Transverse colon (tissue), 4 donors: Measurements from ENCODE around the gene ARHGAP33.

Source experiments
- CTCF ChIP-seq, 5 experiments: fragments of 200-600 bp in 3 of 5; fragments of 450-650 bp in 2 of 5; sonication (generic) in 3 of 5; IDR thresholded peaks; 1 replicate in 2 of 5; 2 replicates in 3 of 5; pipeline ENCODE4 v1.5.1; 2016 to 2017; ENCODE audit warnings: antibody characterized with exemption in 5 of 5, inconsistent platforms in 3 of 5, mild to moderate bottlenecking in 2 of 5, moderate library complexity in 1 of 5
- EP300 ChIP-seq: sonication (generic); formaldehyde crosslinking; IDR thresholded peaks from one replicate; pipeline ENCODE4 v1.6.1; 2017; ENCODE audit warnings: antibody characterized with exemption, low read depth
- POLR2A ChIP-seq: fragments of 450-650 bp; IDR thresholded peaks from one replicate; pipeline ENCODE4 v1.6.1; 2016; ENCODE audit warnings: antibody characterized with exemption, mild to moderate bottlenecking, moderate library complexity
- POLR2AphosphoS5 ChIP-seq, 3 donors: sonication (generic); formaldehyde crosslinking; IDR thresholded peaks; one replicate each; pipeline ENCODE4 v1.6.1; 2016; ENCODE audit warnings: antibody characterized with exemption in 3 of 3

DNA sequence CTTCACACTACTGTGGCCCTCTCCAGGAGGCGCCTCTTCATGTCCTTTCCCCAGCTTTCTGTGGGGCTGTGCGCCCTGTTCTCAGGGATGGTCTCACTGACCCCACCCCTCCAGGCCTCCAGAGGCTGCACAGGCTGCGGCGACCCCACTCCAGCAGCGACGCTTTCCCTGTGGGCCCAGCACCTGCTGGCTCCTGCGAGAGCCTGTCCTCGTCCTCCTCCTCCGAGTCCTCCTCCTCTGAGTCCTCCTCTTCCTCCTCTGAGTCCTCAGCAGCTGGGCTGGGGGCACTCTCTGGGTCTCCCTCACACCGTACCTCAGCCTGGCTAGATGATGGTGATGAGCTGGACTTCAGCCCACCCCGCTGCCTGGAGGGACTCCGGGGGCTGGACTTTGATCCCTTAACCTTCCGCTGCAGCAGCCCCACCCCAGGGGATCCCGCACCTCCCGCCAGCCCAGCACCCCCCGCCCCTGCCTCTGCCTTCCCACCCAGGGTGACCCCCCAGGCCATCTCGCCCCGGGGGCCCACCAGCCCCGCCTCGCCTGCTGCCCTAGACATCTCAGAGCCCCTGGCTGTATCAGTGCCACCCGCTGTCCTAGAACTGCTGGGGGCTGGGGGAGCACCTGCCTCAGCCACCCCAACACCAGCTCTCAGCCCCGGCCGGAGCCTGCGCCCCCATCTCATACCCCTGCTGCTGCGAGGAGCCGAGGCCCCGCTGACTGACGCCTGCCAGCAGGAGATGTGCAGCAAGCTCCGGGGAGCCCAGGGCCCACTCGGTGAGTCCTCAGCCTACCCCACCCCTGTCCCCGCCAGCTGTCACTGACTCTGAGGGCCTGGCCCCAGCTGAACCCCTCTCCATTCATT, 11.2 kb downstream of the ARHGAP33 start:
- TF ChIP-seq CTCF (IDR thresholded peaks at IDR 0.05) (no peak), POLR2A (no peak), POLR2AphosphoS5 (IDR thresholded peaks at IDR 0.05) (no peak), EP300 (no peak)
